DMS114 treated with DMSO at 0.1 percent for 48 hours (cell line): Measurements from ENCODE around the gene PDE11A.
A peak's percentile ranks its signal among the peaks of the same experiment; 100 is the strongest.

Experiments used
- DNase-seq: peaks from one replicate; lab custom pipeline; 2025; ENCODE audit not compliant: unreplicated experiment; lab: John Stamatoyannopoulos, UW

The PDE11A gene

DNA sequence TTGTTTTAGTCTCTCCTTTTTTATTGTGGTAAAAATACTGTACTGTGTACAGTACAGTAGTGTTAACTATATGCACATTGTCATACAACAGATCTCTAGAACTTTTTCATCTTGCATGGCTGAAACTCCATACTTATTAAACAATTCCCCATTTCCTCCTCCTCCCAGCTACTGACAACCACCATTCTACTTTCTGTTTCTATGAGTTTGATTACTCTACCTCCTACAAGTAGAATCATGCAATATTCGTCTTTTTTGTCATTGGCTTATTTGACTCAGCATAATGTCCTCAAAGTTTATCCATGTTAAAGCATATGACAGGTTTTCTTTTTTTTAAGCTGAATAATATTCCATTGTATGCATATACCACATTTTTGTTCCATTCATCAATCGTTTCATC lies 341.8 kb downstream of the PDE11A start:
- no peak for DNase-seq

DNA sequence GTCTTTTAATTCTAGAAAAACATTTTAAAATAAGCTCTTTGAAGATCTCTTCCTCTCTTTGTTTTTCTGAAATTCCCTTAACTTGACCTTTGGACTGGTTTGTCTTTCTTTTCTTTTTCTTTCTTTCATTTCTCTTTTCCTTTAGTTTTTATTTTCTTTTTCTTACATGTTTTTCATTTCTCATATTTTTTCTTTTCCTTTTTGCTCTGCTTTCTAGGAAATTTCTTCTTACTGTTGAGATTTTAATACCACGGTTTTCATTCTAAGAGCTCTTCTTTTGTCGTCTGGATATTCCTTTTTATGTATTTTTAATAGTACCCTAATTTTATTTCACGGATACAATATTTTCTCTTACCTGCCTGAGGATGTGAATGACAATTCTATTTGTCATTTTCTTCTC lies 342.2 kb downstream of the PDE11A start:
- DNase-seq: no peak

DNA sequence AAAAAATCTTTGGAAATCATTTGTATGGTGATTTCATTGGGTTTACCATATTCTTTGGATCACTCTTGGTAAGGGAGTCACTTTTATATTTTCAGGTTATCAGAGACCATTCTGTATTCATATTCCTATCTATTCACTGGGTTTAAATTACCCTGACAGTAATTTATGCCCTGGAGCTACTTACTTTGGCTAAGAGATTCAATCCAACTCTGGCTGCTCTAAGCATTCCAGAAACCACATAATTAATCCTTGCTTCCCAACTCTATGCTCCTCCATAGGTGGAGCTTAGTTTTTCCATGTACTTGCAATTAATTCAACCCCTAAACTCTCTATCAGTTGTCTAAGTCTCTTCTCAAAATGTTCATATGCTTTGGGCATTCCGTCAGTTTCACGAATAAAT lies 343.7 kb downstream of the PDE11A start:
- DNase-seq: no peak

DNA sequence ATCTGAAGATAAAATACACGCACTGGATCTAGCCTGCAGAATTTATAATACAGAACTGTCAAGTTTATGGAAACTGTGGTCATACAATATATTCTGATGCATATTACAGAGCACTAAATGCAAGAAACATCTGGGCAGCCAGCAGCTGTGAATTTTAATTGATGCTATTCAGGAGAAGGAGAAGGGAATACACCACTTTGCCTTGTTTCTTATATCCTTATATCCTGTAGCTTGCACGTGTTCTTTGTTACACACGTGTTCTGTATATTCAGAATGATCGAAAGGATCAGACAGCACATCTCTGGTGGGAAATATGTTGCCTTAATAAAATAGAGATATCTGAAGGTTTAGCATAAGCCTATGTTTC lies 344.2 kb downstream of the PDE11A start:
- DNase-seq: no peak

DNA sequence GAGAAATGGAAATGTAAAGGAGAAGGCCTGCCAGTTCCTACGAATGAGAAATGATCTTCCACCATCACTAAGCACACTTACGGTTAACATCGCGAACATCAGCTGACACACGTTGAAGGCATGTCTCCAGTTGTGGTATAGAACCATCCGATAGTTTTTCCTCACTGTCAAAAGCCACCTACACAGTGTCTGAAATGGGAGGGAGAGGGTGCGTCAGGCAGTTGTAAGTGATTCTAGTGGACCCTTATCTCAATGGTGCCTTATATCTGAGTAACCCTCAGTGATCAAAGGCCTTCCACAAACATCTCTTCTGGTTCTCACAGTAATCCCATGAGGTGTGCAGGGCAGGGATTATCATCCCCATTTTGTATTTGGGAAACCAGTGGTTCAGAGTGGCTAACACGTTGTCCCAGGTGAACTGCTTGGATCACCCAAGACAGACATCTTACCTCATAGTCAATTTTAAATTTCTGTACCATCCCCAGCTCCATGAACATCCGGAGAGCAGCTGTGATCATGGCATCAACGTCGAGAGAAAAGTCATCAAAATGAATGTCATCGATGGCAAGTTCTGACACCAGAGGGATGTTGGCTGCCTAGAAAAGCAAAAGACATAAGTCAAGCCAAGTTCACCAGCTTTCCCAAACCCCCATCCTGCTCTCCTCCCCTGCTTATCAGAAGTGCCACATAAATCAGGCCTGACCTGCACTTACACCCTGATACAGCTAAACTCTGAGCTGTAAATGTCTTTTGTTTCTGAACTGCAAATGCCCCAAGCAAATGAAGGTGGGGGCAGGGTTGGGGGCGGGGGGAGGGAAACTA lies 344.8 kb downstream of the PDE11A start:
- DNase-seq: no peak

DNA sequence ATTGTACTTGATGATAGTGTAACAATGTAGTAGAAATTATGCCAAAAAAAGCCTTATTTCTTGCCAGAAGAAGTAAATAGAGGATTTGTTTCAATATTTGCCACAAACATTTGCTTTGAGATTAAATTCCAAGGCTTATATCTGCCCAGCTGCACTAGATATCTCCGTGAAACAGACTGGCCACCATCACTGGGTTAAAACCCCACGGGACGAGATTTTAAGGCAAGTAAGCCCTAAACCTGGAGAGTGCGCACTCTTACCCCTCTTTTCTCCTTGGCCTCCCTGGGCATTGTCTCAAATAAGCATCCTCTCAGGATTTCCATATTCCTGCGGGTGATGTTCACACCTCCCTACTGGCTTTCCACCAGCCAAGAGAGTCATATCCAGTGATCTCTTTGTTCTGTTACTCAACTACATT lies 345.6 kb downstream of the PDE11A start:
- DNase-seq: no peak

DNA sequence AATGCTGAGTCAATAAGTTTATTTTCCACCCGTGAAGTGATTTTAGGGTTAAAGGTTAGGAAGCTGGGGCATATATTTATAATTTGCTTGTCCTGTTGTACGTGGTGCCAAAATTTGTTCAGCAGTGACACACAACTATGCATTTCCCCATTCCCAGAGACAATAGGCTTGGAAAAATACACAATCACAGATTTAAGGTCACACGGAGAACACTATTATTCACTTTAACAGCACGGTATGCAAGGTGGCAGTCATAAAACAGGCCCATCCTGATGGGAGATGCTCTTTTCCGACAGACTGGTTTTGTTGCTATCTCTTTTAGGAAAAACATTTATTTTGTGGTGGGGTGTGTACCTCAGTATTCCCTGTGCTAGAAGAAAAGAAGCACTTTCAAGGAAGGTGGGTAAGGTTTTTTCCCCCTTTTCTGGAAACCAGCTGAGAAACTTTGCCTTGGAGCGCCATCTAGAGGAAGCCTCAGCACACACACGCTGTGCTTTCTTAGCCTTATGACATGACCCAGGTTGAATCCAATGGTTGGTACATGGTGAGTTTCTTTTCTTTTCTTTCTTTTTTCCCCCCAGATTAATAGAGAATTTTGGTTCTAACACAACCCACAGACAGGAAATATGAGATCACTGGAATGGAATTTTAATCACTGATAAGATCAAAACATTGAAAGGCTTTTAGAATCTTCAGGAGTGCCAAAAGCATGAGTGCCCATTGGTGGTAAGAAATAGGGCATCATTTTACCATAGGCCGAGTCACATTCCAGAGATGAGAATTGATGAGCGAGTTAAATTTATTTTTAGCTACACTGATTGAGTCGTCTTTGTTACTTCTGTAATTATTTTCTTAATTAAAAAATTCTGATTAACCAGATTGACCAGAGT lies 347.9 kb downstream of the PDE11A start:
- peak; percentile 48 for DNase-seq

DNA sequence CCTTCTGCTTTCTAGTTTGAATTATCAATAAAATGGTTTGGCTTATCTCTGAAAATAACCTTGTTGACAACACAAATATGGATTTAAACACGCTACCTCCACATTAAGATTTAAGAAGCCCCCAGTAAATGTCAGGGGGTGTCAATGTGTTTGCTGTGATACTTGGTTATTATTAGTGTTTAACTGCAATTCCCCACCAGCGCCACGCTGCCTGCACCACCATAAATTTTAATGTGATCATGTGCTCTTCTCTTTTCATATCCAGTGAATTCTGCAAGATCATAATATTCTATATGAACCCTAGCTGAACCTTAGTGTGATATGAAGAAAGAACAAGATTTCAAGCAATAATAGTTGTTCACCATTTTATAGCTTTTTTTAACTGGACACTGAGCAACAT lies 349.3 kb downstream of the PDE11A start:
- no peak for DNase-seq

DNA sequence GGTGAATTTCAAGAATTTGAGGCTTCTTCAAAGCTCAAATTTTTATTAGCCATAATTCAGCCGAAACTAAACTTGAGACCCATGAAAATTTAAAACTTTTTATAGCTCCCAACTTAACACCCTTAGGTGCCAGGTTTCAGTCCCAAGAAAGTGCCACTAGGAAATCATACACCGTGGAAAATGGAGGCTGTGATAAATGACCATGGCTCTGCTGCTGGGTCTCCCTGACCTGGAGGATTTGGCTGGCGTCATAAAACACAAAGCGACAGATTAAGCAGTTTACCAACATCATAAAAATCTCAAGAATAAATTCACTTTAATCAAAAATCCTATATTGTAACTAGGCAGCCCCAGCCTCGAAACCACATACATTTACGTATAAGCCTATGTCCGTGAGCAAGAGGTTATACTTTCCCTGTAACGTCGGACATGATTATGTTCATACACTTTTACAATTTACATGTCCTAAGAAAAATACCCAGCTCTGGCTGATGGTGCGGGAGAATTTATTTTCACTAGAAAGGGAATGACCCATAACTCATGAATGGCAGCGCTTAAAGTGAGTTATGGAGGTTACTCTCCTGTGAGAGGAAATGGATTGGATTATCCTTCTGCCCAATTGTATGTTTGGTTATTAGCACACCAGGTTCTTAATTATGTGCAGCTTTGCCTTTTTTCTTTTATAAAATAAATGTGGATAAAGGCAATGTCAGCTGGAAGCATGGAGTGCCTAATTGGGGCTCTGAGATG lies 350.6 kb downstream of the PDE11A start:
- DNase-seq: no peak

DNA sequence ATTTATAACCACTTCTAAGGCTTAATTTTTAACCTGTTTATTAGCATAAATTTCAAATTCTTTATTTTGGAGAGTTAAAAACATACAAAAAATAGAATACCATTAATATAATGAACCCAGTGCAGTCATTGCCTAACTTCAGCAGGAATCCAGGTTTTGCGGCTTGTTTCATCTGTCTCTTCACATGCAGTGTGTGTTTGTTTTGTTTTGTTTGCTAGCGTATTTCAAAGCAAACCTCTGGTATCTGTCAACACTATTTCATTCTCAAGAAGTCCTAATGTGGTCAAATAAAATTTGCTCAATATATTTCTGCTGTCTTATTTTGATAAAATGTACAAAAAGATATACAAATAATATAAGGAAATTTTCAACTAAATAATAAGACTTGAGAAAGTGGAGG lies 351.5 kb downstream of the PDE11A start:
- no peak for DNase-seq

DNA sequence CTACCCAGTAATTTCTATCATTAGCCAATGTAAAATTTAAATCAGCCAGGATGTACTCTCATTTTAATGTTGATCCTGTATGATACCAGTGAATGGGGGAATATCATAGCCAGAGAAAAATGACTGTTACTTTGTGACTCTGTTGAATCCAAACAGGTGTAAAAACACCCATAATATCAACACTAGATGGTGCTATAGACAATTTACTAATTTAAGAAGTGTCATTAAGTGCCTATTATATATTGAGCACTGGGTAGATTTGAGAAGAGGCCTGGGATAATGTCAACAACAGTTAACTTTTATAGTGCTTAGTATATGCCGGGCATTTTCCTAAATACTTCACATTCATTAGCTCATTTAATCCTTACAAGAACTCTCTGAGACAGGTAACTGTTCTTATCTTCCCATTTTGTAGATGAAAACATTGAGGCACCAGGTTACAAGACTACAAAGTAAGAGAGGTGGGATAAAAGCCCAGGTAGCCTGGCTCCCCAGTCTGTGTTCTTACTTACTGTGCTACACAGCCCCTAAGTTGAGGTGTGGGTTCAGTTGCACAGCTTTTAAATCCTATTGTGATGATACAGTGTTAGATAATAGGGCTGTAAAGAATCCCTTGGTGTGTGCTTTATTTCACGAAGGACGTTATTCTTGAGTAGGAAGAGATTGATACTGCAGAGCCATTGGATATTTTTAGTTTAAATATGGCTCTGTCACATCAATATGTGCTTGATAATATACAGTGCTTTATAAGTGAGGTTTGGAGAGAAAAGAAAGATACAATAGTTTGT lies 354.6 kb downstream of the PDE11A start:
- no peak for DNase-seq

DNA sequence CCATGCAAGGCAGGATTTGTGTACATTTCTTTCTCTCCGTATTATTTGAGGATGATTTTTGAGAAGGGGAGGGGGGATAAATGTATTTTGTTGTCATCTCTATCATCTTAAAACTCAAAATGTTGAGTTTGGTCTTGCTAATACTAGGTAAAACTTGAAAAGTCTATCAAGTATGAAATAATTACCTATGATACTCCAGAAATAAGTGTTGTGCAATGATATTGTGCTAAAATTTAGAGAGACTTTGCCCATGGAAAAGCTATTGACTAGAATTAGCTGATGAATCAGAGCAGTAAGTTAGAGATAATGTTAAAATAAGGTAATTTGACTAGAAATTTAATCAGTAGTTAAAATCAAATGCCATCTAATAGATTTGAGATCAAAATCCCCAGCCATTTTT lies 356.1 kb downstream of the PDE11A start:
- DNase-seq: no peak

DNA sequence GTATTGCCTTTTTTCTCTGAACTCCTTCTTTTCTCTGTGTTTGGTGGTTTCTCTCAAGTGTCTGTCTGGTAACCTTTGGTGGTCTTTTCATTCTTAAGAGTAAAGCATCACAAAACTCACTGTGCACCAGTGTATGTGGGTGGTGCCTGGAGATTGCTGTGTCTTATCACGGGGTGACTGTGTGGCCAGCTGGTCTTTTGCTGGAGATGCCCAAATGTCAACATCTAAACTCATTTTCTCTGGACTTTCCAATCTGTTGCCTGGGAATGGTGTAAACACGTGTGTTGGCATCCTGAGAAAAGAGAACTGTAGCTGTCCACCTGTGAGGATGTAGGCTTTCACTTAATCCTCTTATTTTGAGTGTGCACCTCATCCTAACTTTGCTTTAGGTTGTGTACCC lies 356.8 kb downstream of the PDE11A start:
- no peak for DNase-seq

DNA sequence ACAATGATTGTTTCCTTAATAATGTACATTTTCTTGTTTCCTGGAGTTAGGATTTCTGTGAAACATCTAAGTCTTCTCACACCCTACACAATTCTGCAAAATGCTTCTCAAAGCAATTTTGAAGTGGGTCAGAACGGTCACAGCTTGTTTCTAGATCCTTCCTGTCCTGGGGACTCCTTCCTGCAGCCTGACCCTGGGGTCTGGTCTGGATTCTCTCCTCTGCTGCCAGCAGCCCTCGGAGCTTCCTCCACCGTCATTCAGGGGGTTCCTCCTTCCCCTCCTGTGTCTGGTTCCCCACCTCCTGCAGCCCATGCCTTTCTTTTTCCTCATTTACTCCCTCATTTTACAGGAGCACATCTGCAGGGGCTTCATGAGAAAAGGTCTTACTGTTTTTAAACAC lies 357.9 kb downstream of the PDE11A start:
- DNase-seq: no peak

DNA sequence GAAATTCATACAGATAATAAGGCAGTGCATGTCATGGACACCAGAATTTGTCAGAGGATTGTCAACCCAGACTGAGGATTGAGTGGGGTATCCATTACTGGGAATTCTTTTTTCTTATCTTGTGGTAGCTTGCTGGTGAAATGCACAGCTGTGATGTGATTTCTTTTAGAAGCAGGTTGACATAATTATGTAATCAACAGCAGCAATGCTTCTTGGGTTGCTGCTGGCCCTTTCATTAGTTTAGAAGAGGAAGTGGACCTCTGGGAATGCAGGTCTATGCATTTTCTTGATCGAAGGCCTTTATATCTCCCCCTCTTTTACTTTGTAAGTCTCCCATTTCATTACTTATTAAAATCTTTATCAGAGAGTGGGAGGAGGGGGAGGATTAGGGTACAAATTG lies 360.1 kb downstream of the PDE11A start:
- DNase-seq: no peak

DNA sequence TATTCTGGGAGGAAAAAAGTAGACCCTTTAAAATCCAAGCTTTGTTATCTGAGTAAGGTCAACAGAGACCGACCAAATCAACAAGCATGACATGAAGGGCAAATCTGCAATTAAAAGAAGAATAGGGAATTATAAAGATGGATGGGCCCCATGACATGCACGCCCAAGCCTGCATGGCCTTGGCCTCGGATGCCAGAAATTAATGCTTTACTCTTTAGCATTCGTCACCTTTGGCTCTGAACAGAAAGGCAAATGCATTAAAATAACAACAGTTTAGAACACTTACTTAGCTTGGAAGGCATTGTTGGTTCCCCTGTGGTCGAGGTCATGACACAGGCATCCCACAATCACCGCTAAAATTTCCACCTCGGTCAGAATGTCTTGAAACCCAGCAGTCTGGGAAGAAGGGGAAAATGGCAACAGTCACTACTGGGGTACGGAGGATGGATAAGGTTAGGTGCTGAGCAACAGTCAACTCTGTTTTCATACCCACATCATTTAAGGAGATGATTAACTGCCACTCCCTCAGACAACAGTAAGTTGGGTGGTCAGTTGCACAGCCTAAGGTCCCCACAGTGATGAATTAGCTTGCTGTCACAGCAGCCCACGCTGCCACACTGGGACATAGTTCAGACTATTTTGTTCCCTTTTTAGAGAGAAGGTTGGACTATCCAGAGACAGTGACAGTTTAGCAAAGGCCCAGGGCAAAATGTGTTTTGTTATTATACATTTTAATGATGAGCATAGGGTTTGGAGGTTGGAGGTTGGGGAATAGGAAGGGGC lies 360.9 kb downstream of the PDE11A start:
- no peak for DNase-seq

DNA sequence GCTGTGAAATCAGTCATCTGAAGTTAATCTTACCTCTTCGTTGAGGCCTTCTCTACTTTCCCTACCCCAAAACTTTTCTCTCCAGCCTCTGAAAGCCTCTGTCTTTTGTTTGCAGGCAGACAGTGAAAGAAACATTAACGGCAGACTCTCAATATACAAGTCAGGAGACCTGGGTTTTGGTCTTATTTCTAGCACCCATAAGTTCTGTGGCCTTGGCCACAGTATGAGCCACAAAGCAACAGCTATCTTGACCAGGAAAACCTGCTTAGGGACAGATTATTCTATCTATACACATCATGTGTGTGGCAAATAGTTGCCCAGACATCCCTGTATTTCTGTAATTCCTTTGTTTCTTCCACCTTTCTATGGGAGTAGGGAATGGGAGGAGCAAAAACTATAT lies 361.7 kb downstream of the PDE11A start:
- DNase-seq: no peak

DNA sequence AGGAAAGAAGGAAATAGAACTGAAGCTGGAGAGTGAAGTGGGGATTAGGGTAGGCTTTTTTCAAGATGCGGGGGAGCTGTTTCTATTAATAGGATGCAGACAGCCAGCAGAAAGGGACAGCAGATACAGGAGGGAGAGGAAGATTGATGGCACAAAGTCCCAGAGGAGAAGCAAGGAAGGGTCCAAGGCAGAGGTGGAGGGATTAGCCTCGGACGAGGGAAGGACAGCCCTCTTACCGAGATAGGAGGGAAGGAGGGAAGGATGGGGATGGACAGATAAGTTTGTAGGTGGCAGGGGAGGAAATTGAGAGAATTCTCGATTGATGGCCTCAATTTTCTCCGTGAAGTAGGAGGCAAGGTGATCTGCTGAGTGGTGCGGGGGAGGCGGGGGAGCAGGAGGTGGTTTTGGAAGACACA lies 362.6 kb downstream of the PDE11A start:
- no peak for DNase-seq

DNA sequence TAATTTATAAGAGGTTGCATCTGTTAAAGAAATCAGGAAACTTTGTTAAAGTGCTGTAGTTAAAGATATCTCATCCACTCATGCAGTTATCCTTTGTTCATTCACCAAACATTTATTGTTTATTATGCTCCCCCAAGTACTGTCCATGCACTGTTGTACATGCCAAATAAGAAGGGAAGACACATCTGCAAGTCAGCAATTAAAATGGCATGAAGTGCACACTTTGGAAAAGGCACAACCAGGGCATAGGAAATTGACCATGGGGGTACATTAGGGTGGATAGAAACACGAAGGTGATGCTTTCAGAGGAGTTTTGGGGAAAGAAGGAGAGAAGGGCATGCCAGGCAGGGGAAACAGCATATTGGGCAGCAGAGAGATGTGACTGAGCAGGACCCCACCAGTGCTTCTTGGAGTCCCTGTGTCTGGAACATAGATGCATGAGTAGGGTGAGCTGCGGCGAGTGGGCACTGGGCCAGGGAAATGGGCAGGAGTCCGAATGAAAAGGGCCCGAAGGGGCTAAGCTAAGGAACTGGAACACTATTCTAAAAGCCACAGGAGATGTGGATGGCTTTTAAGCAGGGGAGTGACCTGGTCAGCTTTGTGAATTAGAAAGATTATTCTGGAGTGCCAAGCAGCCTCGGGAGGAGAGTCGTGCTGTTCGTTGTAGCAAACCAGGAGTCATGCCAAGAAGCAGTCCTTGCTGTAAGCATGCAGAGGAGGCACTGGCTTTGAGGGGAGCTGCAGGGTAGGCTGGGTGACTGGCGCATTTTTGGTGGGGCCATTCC lies 363.7 kb downstream of the PDE11A start:
- no peak for DNase-seq
